SK-N-SH (cell line): ENCODE data around the gene MICAL1. TPM values are rescaled to one million over a fixed set of nuclear protein-coding genes. Genes with fewer than 3 reads are reported as not detected.
A peak's percentile ranks its signal among the peaks of the same experiment; 100 is the strongest.

Experiments used
- CTCF ChIA-PET: fragments of 300-600, 350-600 bp; formaldehyde crosslinking; extraction: SDS; loops from one replicate; lab custom pipeline; 2021; lab: Yijun Ruan, JAX
- POLR2A ChIA-PET: fragments of 350-600 bp; sonication (Branson Sonifier 250); formaldehyde crosslinking; extraction: SDS; loops from one replicate; lab custom pipeline; 2020; ENCODE audit warnings: antibody characterized with exemption, inconsistent platforms; lab: Yijun Ruan, JAX
- DNase-seq: peaks from one replicate; pipeline ENCODE4 v3.0.0; 2012
- H2AFZ ChIP-seq: fragments of 200-600 bp; sonication (generic); 2 replicates; pipeline ENCODE4 v1.8.1; 2016; ENCODE audit warnings: antibody characterized with exemption, mild to moderate bottlenecking, low read depth
- H3F3A ChIP-seq: fragments of 200-600 bp; sonication (generic); replicated peaks from 2 replicates; pipeline ENCODE3; 2016; ENCODE audit warnings: antibody characterized with exemption, mild to moderate bottlenecking; ENCODE audit not compliant: insufficient read depth
- H3K27ac ChIP-seq, 2 experiments: fragments of 200-500 bp in 1 of 2; fragments of 200-600 bp in 1 of 2; sonication (Bioruptor generic) in 1 of 2; sonication (generic), shearing (Covaris generic) in 1 of 2; 2 replicates each; pipeline versions ENCODE4 v1.5.1 to v1.6.1; 2014 to 2016; ENCODE audit warnings: low read depth in 2 of 2, inconsistent platforms in 1 of 2, low read length in 1 of 2, mild to moderate bottlenecking in 1 of 2, mixed read lengths in 1 of 2
- H3K27me3 ChIP-seq: fragments of 200-600 bp; sonication (generic), shearing (Covaris generic); 2 replicates; pipeline ENCODE4 v1.6.1; 2016; ENCODE audit warnings: mixed run types; ENCODE audit not compliant: insufficient read depth
- H3K36me3 ChIP-seq, 2 experiments: fragments of 200-500 bp in 1 of 2; fragments of 200-600 bp in 1 of 2; sonication (Bioruptor generic) in 1 of 2; sonication (generic) in 1 of 2; replicated peaks in 1 of 2; 2 replicates each; pipeline versions ENCODE3 to v1.5.1; 2014 to 2016; ENCODE audit warnings: low read length in 1 of 2, mild to moderate bottlenecking in 1 of 2; ENCODE audit not compliant: insufficient read depth in 2 of 2, control insufficient read depth in 1 of 2
- H3K4me1 ChIP-seq, 2 experiments: fragments of 200-500 bp in 1 of 2; fragments of 200-600 bp in 1 of 2; sonication (Bioruptor generic) in 1 of 2; sonication (generic), shearing (Covaris generic) in 1 of 2; 2 replicates each; pipeline versions ENCODE4 v1.5.1 to v1.6.1; 2014 to 2016; ENCODE audit warnings: low read depth in 1 of 2, low read length in 1 of 2, mixed run types in 1 of 2; ENCODE audit not compliant: insufficient read depth in 2 of 2, control insufficient read depth in 1 of 2
- H3K4me2 ChIP-seq: fragments of 200-600 bp; sonication (generic), shearing (Covaris generic); 2 replicates; pipeline ENCODE4 v1.6.1; 2017; ENCODE audit warnings: mixed run types
- H3K4me3 ChIP-seq, 2 experiments: fragments of 200-500 bp in 1 of 2; fragments of 200-600 bp in 1 of 2; sonication (Bioruptor generic) in 1 of 2; sonication (generic), shearing (Covaris generic) in 1 of 2; 2 replicates each; pipeline versions ENCODE4 v1.5.1 to v1.8.1; 2014 to 2016; ENCODE audit warnings: low read depth in 2 of 2, inconsistent platforms in 1 of 2, low read length in 1 of 2, mild to moderate bottlenecking in 1 of 2, mixed read lengths in 1 of 2, moderate library complexity in 1 of 2
- H3K79me2 ChIP-seq: fragments of 200-600 bp; sonication (generic); 2 replicates; pipeline ENCODE4 v1.8.1; 2017; ENCODE audit warnings: mild to moderate bottlenecking; ENCODE audit not compliant: insufficient read depth
- H3K9ac ChIP-seq: fragments of 200-600 bp; sonication (generic); 2 replicates; pipeline ENCODE4 v1.6.1; 2017; ENCODE audit warnings: mixed run types
- H3K9me2 ChIP-seq: fragments of 200-600 bp; sonication (generic); 2 replicates; pipeline ENCODE4 v1.6.1; 2017; ENCODE audit warnings: mixed run types
- H3K9me3 ChIP-seq: fragments of 200-600 bp; sonication (generic); 2 replicates; pipeline ENCODE4 v1.6.1; 2017; ENCODE audit warnings: mixed run types, mild to moderate bottlenecking, moderate library complexity
- H4K20me1 ChIP-seq: fragments of 200-600 bp; sonication (generic); 2 replicates; pipeline ENCODE4 v1.6.1; 2017; ENCODE audit warnings: mild to moderate bottlenecking, mixed run types; ENCODE audit not compliant: insufficient read depth
- CHD2 ChIP-seq: fragments of 150-350 bp; IDR thresholded peaks from 2 replicates; pipeline ENCODE4 v1.6.1; 2018; ENCODE audit warnings: low read length; ENCODE audit not compliant: partially characterized antibody
- ELF1 ChIP-seq: IDR thresholded peaks from 2 replicates; pipeline ENCODE4 v1.4.0; 2012
- EP300 ChIP-seq, 2 experiments: IDR thresholded peaks; 2 replicates each; pipeline versions ENCODE4 v1.4.0 to v1.6.1; 2012; ENCODE audit warnings: borderline replicate concordance in 1 of 2, low read depth in 1 of 2, low read length in 1 of 2
- EZH2phosphoT487 ChIP-seq: fragments of 200-600 bp; sonication (generic); IDR thresholded peaks from 2 replicates; pipeline ENCODE4 v1.6.1; 2017; ENCODE audit warnings: low read depth, mixed run types, mild to moderate bottlenecking, antibody characterized with exemption, moderate library complexity, borderline replicate concordance
- FOXM1 ChIP-seq: IDR thresholded peaks from 2 replicates; pipeline ENCODE4 v1.4.0; 2012; ENCODE audit warnings: low read depth, mild to moderate bottlenecking
- JUND ChIP-seq: IDR thresholded peaks from 2 replicates; pipeline ENCODE4 v1.4.0; 2012
- MXI1 ChIP-seq: IDR thresholded peaks from 2 replicates; pipeline ENCODE4 v1.6.1; 2012; ENCODE audit warnings: mild to moderate bottlenecking, low read depth, low read length, improper control_type of control experiment
- NFIC ChIP-seq: IDR thresholded peaks from 2 replicates; pipeline ENCODE4 v1.4.0; 2012; ENCODE audit warnings: borderline replicate concordance
- NRF1 ChIP-seq: IDR thresholded peaks from 2 replicates; pipeline ENCODE4 v1.6.1; 2012; ENCODE audit warnings: low read depth, mild to moderate bottlenecking, low read length
- RFX5 ChIP-seq: IDR thresholded peaks from 2 replicates; pipeline ENCODE4 v1.6.1; 2012; ENCODE audit warnings: mild to moderate bottlenecking, improper control_type of control experiment, low read length
- SMC3 ChIP-seq: IDR thresholded peaks from 2 replicates; pipeline ENCODE4 v1.6.1; 2012; ENCODE audit warnings: low read depth, low read length, improper control_type of control experiment
- TCF12 ChIP-seq: IDR thresholded peaks from 2 replicates; pipeline ENCODE4 v1.4.0; 2012
- TEAD4 ChIP-seq: IDR thresholded peaks from 2 replicates; pipeline ENCODE4 v1.4.0; 2012; ENCODE audit warnings: mild to moderate bottlenecking, borderline replicate concordance; ENCODE audit not compliant: insufficient read depth
- WGBS: methylation state at CpG from one replicate; pipeline ENCODE4 v1.1.6; 2017; ENCODE audit warnings: low lambda C conversion rate; 5-methylcytosine and 5-hydroxymethylcytosine counted together
- polyA plus RNA-seq, 3 experiments: library from polyadenylated mRNA; depleted of rRNA; stranded (reverse); fragments of >200 nt; gene quantifications; 2 replicates each; pipeline ENCODE4 v1.2.3, GENCODE V29; 2012
- TF ChIP-seq, protein P1 (sequence below): IDR thresholded peaks from 2 replicates; pipeline ENCODE4 v1.4.0; 2012; ENCODE audit warnings: low read depth, borderline replicate concordance
- TF ChIP-seq, protein P2 (sequence below): IDR thresholded peaks from 2 replicates; pipeline ENCODE4 v1.4.0; 2012; ENCODE audit warnings: low read depth
- TF ChIP-seq, protein P3 (sequence below): IDR thresholded peaks from 2 replicates; pipeline ENCODE4 v1.4.0; 2012; ENCODE audit warnings: low read depth, borderline replicate concordance
- TF ChIP-seq, protein P4 (sequence below): IDR thresholded peaks from 2 replicates; pipeline ENCODE4; 2012
- TF ChIP-seq, protein P5 (sequence below): fragments of 200-600 bp; sonication (generic); IDR thresholded peaks from 2 replicates; pipeline ENCODE4 v1.6.1; 2017; ENCODE audit warnings: antibody characterized with exemption, mild to moderate bottlenecking, moderate library complexity

The MICAL1 gene
- polyA plus RNA-seq, 1 of the 3 experiments (the other 2 are of a cell fraction): 45.6 TPM

DNA sequence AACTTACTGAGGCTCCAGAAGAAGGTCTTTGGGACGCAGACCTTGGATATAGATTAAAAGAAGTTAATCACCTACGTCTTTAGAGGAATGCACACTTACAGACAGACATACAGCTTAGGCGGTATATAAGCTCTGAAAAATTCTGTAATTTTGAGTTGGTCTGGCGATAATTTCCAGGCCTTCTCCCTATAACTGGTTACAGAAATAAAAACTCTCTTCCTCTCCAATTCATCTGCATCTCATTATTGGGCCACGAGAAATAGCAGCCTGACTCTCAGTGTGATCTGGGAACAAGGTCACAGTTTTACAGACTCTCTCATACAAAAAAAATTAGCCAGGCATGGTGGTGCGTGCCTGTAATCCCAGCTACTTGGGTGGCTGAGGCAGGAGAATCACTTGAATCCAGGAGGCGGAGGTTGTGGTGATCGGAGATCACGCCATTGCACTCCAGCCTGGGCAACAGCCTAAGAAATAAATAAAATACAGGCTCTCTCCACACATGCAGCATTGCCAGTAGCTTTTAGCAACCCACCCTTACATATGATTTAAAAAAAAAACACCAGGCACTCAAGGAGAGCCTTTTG is 22.7 kb upstream of the MICAL1 start:
- ChIA-PET POLR2A (no interaction called here), CTCF (no interaction called here)
- no peak for DNase-seq
- Histone ChIP-seq H3K4me3 (0 out of 4 replicates have a peak overlapping the region, but pooled peaks of 1 of the 2 experiments have one; percentile 25), H3K27me3 (no peaks in the 10 kb centered on the region), H4K20me1 (peaks cover 12% of the 10 kb centered on the region; the same call in 1 of the 2 replicates), H3K36me3 (peaks cover 36 to 45% of the 10 kb centered on the region in 2 experiments), H3K9me3 (no peaks in the 10 kb centered on the region), H3K79me2 (peaks cover 65% of the 10 kb centered on the region), H3K27ac (no peak overlapping the region), H2AFZ (no peak overlapping the region), H3K9me2 (no peaks in the 10 kb centered on the region), H3K9ac (no peak overlapping the region), H3K4me2 (peak overlapping the region; percentile 56), H3K4me1 (peaks cover 12 to 14% of the 10 kb centered on the region in 2 experiments; a peak in 3 of 4 replicates), H3F3A (no peaks in the 10 kb centered on the region)
- TF ChIP-seq RFX5 (no peak), NRF1 (no peak), NFIC (no peak), FOXM1 (no peak), SMC3 (no peak), MXI1 (no peak), CHD2 (no peak)
- TF ChIP-seq, protein P1, sequence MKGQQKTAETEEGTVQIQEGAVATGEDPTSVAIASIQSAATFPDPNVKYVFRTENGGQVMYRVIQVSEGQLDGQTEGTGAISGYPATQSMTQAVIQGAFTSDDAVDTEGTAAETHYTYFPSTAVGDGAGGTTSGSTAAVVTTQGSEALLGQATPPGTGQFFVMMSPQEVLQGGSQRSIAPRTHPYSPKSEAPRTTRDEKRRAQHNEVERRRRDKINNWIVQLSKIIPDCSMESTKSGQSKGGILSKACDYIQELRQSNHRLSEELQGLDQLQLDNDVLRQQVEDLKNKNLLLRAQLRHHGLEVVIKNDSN: no peak
- TF ChIP-seq, protein P2, sequence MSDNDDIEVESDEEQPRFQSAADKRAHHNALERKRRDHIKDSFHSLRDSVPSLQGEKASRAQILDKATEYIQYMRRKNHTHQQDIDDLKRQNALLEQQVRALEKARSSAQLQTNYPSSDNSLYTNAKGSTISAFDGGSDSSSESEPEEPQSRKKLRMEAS: no peak
- TF ChIP-seq, protein P3, sequence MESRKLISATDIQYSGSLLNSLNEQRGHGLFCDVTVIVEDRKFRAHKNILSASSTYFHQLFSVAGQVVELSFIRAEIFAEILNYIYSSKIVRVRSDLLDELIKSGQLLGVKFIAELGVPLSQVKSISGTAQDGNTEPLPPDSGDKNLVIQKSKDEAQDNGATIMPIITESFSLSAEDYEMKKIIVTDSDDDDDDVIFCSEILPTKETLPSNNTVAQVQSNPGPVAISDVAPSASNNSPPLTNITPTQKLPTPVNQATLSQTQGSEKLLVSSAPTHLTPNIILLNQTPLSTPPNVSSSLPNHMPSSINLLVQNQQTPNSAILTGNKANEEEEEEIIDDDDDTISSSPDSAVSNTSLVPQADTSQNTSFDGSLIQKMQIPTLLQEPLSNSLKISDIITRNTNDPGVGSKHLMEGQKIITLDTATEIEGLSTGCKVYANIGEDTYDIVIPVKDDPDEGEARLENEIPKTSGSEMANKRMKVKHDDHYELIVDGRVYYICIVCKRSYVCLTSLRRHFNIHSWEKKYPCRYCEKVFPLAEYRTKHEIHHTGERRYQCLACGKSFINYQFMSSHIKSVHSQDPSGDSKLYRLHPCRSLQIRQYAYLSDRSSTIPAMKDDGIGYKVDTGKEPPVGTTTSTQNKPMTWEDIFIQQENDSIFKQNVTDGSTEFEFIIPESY: no peak
- 90% methylated on average over 9 of the region's 9 CpGs for WGBS

DNA sequence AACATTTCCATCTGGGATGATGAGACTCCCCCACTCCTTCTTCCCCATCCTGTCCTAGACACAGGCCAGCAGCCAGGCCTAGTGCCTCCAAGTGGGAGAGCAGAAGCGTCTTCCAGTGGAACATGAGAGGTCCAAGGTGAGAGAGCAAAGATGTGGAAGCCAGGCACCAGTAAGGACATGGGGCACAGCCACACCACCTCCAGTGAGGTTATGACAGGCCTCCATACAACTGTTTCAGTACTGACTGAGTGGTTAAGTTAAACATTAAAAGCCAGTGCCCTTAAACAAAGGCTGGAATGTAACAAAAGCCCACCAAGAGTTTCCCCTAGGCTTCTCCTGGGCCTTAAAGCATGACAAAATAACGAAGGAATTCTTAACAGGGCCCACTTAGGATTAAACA is 22.2 kb upstream of the MICAL1 start:
- Histone ChIP-seq H3K9ac (no peak overlapping the region), H4K20me1 (peaks cover 12% of the 10 kb centered on the region; the same call in 1 of the 2 replicates), H3K79me2 (peaks cover 65% of the 10 kb centered on the region), H3K9me3 (no peaks in the 10 kb centered on the region), H3K36me3 (peaks cover 42 to 49% of the 10 kb centered on the region in 2 experiments), H2AFZ (no peak overlapping the region), H3K4me1 (peaks cover 12 to 14% of the 10 kb centered on the region in 2 experiments; a peak in 3 of 4 replicates), H3K4me3 (no peak overlapping the region), H3K27me3 (no peaks in the 10 kb centered on the region), H3K9me2 (no peaks in the 10 kb centered on the region), H3F3A (no peaks in the 10 kb centered on the region), H3K27ac (no peak overlapping the region), H3K4me2 (no peak overlapping the region)
- 100% methylated on average over 2 of the region's 2 CpGs for WGBS
- DNase-seq: no peak
- CTCF ChIA-PET: no interaction called here
- POLR2A ChIA-PET: no interaction called here
- TF ChIP-seq TEAD4 (no peak), EP300 (IDR thresholded peaks at IDR 0.05; ENCODE audit: borderline replicate concordance in 1 of 2, low read depth in 1 of 2, low read length in 1 of 2) (no peak), ELF1 (no peak), EZH2phosphoT487 (no peak), NRF1 (no peak), JUND (no peak), NFIC (no peak), SMC3 (no peak), TCF12 (no peak)
- TF ChIP-seq, protein P3: no peak
- TF ChIP-seq, protein P4, sequence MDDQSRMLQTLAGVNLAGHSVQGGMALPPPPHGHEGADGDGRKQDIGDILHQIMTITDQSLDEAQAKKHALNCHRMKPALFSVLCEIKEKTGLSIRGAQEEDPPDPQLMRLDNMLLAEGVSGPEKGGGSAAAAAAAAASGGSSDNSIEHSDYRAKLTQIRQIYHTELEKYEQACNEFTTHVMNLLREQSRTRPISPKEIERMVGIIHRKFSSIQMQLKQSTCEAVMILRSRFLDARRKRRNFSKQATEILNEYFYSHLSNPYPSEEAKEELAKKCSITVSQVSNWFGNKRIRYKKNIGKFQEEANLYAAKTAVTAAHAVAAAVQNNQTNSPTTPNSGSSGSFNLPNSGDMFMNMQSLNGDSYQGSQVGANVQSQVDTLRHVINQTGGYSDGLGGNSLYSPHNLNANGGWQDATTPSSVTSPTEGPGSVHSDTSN: no peak
- TF ChIP-seq, protein P5, sequence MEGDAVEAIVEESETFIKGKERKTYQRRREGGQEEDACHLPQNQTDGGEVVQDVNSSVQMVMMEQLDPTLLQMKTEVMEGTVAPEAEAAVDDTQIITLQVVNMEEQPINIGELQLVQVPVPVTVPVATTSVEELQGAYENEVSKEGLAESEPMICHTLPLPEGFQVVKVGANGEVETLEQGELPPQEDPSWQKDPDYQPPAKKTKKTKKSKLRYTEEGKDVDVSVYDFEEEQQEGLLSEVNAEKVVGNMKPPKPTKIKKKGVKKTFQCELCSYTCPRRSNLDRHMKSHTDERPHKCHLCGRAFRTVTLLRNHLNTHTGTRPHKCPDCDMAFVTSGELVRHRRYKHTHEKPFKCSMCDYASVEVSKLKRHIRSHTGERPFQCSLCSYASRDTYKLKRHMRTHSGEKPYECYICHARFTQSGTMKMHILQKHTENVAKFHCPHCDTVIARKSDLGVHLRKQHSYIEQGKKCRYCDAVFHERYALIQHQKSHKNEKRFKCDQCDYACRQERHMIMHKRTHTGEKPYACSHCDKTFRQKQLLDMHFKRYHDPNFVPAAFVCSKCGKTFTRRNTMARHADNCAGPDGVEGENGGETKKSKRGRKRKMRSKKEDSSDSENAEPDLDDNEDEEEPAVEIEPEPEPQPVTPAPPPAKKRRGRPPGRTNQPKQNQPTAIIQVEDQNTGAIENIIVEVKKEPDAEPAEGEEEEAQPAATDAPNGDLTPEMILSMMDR: no peak
